ENCODE measurements around the gene AIFM1.

Gene AIFM1

GRCh38 chrX:130085551-130086446 lies 79.8 kb downstream of the AIFM1 start:
- no peak for DNase-seq (ENCODE audit: extremely low read depth, insufficient read length)
- no peaks in the 10 kb centered on the region for H3K27me3 ChIP-seq (replicated peaks; ENCODE audit: control insufficient read depth, insufficient read depth, low read length)
- H3K4me3 ChIP-seq (replicated peaks; ENCODE audit: low read depth, low read length): peak overlapping the region; percentile 47
- no peak for TF ChIP-seq CTCF (IDR thresholded peaks at IDR 0.05; ENCODE audit: insufficient read depth, low read length, poor library complexity, severe bottlenecking)
- H3K36me3 ChIP-seq (ENCODE audit: control insufficient read depth, insufficient read depth, low read length): no peaks in the 10 kb centered on the region; the same call in 1 of the 2 replicates

- Histone ChIP-seq H3K36me3 (ENCODE audit: control insufficient read depth, insufficient read depth, low read length) (no peaks in the 10 kb centered on the region; the same call in none of the 2 replicates), H3K4me3 (replicated peaks; ENCODE audit: low read depth, low read length) (peak overlapping the region; percentile 47), H3K27me3 (replicated peaks; ENCODE audit: control insufficient read depth, insufficient read depth, low read length) (no peaks in the 10 kb centered on the region)
- peak; percentile 78 for DNase-seq (ENCODE audit: extremely low read depth, insufficient read length)
- TF ChIP-seq CTCF (IDR thresholded peaks at IDR 0.05; ENCODE audit: insufficient read depth, low read length, poor library complexity, severe bottlenecking): no peak
These were observed 80.9 kb downstream of the AIFM1 start for GRCh38 chrX:130084631-130085237.

GRCh38 chrX:130083656-130084382 lies 81.8 kb downstream of the AIFM1 start:
- peak; percentile 66 for DNase-seq (ENCODE audit: extremely low read depth, insufficient read length)
- Histone ChIP-seq H3K4me3 (replicated peaks; ENCODE audit: low read depth, low read length) (peak overlapping the region; percentile 45), H3K27me3 (replicated peaks; ENCODE audit: control insufficient read depth, insufficient read depth, low read length) (no peaks in the 10 kb centered on the region), H3K36me3 (ENCODE audit: control insufficient read depth, insufficient read depth, low read length) (no peaks in the 10 kb centered on the region; the same call in none of the 2 replicates)
- no peak for TF ChIP-seq CTCF (IDR thresholded peaks at IDR 0.05; ENCODE audit: insufficient read depth, low read length, poor library complexity, severe bottlenecking)

GRCh38 chrX:130083107-130083490 lies 82.5 kb downstream of the AIFM1 start:
- Histone ChIP-seq H3K27me3 (replicated peaks; ENCODE audit: control insufficient read depth, insufficient read depth, low read length) (no peaks in the 10 kb centered on the region), H3K4me3 (replicated peaks; ENCODE audit: low read depth, low read length) (peak overlapping the region; percentile 44), H3K36me3 (ENCODE audit: control insufficient read depth, insufficient read depth, low read length) (no peaks in the 10 kb centered on the region; the same call in none of the 2 replicates)
- TF ChIP-seq CTCF (IDR thresholded peaks at IDR 0.05; ENCODE audit: insufficient read depth, low read length, poor library complexity, severe bottlenecking): no peak
- no peak for DNase-seq (ENCODE audit: extremely low read depth, insufficient read length)

GRCh38 chrX:130082244-130083106 lies 83.2 kb downstream of the AIFM1 start:
- Histone ChIP-seq H3K4me3 (replicated peaks; ENCODE audit: low read depth, low read length) (peak overlapping the region; percentile 44), H3K36me3 (ENCODE audit: control insufficient read depth, insufficient read depth, low read length) (no peaks in the 10 kb centered on the region; the same call in none of the 2 replicates), H3K27me3 (replicated peaks; ENCODE audit: control insufficient read depth, insufficient read depth, low read length) (no peaks in the 10 kb centered on the region)
- peak; percentile 72 for DNase-seq (ENCODE audit: extremely low read depth, insufficient read length)
- TF ChIP-seq CTCF (IDR thresholded peaks at IDR 0.05; ENCODE audit: insufficient read depth, low read length, poor library complexity, severe bottlenecking): peak; percentile 60
